ENCODE data around the gene GARS1.

- no peak for TF ChIP-seq CTCF (conservative IDR thresholded peaks at IDR 0.05; ENCODE audit: low read depth, low read length)
- no peak for TF ChIP-seq EZH2 (IDR thresholded peaks at IDR 0.05; ENCODE audit: borderline replicate concordance, low read depth, low read length, poor library complexity, severe bottlenecking)
These were observed 57.5 kb downstream of the GARS1 start for GRCh38 chr7:30652132-30652531.

All from A673 (cell line).